Measurements from ENCODE around the gene LRRC59. TPM values are rescaled to one million over a fixed set of nuclear protein-coding genes. Genes with fewer than 3 reads are reported as not detected.
A peak's percentile ranks its signal among the peaks of the same experiment; 100 is the strongest.
"Not testable (repeated sequence)": the region's sequence is repeated elsewhere in the genome, so short reads cannot be mapped to it uniquely, and the experiment has no call there.

LRRC59 gene
- total and polyA plus RNA-seq, 7 donors: 15.9 to 122 (median 48.0) TPM

GRCh38 chr17:50420419-50421112 is 23.2 kb upstream of the LRRC59 start:
- no peaks in the 10 kb centered on the region for H3K27me3 ChIP-seq (ENCODE audit: insufficient read depth in 3 of 3, low read length in 2 of 3)
- WGBS, 3 donors: 76 to 93% (median 80%) methylated on average over 6 of the region's 6 CpGs
- H3K4me1 ChIP-seq: peaks cover 7% of the 10 kb centered on the region
- TF ChIP-seq CTCF (IDR thresholded peaks at IDR 0.05): no peak
- no peaks in the 10 kb centered on the region for H3K9me3 ChIP-seq
- intact Hi-C loops (cut with DNase I): no loop called here
- no peak overlapping the region for H3K27ac ChIP-seq
- no peak for DNase-seq
- peak in 3 of 4 donors; percentile 28 to 73 (median 33) for ATAC-seq
- no peaks in the 10 kb centered on the region for H3K36me3 ChIP-seq (ENCODE audit: insufficient read depth in 1 of 2, low read depth in 1 of 2)
- no peak overlapping the region for H3K4me3 ChIP-seq

GRCh38 chr17:50419577-50419976 is 22.3 kb upstream of the LRRC59 start:
- H3K4me3 ChIP-seq; H3K36me3 ChIP-seq (ENCODE audit: insufficient read depth in 1 of 2, low read depth in 1 of 2); H3K9me3 ChIP-seq; H3K4me1 ChIP-seq; H3K27ac ChIP-seq; H3K27me3 ChIP-seq (ENCODE audit: insufficient read depth in 3 of 3, low read length in 2 of 3); intact Hi-C loops (cut with DNase I); DNase-seq; ATAC-seq: not testable (repeated sequence)
- WGBS, 3 donors: 77 to 95% (median 82%) methylated on average over 10 of the region's 10 CpGs

- Histone ChIP-seq H3K4me1 (no peaks in the 10 kb centered on the region), H3K9me3 (no peaks in the 10 kb centered on the region), H3K4me3 (no peak overlapping the region), H3K27ac (no peak overlapping the region), H3K36me3 (ENCODE audit: insufficient read depth in 1 of 2, low read depth in 1 of 2) (no peaks in the 10 kb centered on the region), H3K27me3 (ENCODE audit: insufficient read depth in 3 of 3, low read length in 2 of 3) (no peaks in the 10 kb centered on the region)
- intact Hi-C loops (cut with DNase I): no loop called here
- ATAC-seq (no peak), DNase-seq (no peak)
- no peak for TF ChIP-seq CTCF (IDR thresholded peaks at IDR 0.05)
- WGBS, 3 donors: 75 to 83% (median 77%) methylated on average over 3 of the region's 3 CpGs
These were observed 17.5 kb upstream of the LRRC59 start for GRCh38 chr17:50414808-50415207.

- Histone ChIP-seq H3K27ac (no peak overlapping the region), H3K27me3 (ENCODE audit: insufficient read depth in 3 of 3, low read length in 2 of 3) (no peaks in the 10 kb centered on the region), H3K36me3 (ENCODE audit: insufficient read depth in 1 of 2, low read depth in 1 of 2) (no peaks in the 10 kb centered on the region), H3K9me3 (no peaks in the 10 kb centered on the region), H3K4me1 (no peaks in the 10 kb centered on the region), H3K4me3 (no peak overlapping the region)
- ATAC-seq: no peak
- no peak for DNase-seq
- 84 to 90% (median 85%) methylated on average over 4 of the region's 4 CpGs for WGBS, 3 donors
- TF ChIP-seq CTCF (IDR thresholded peaks at IDR 0.05): no peak
- intact Hi-C loops (cut with DNase I): no loop called here
These were observed 14.9 kb upstream of the LRRC59 start for GRCh38 chr17:50412188-50412732.

- H3K36me3 ChIP-seq (ENCODE audit: insufficient read depth in 1 of 2, low read depth in 1 of 2): no peaks in the 10 kb centered on the region
- H3K4me3 ChIP-seq: no peak overlapping the region
- TF ChIP-seq CTCF (IDR thresholded peaks at IDR 0.05): no peak
- no peaks in the 10 kb centered on the region for H3K27me3 ChIP-seq (ENCODE audit: insufficient read depth in 3 of 3, low read length in 2 of 3)
- no peaks in the 10 kb centered on the region for H3K9me3 ChIP-seq
- WGBS, 3 donors: 65 to 81% (median 67%) methylated on average over 4 of the region's 4 CpGs
- DNase-seq (no peak), ATAC-seq (no peak)
- no peaks in the 10 kb centered on the region for H3K4me1 ChIP-seq
- H3K27ac ChIP-seq: no peak overlapping the region
- intact Hi-C loops (cut with DNase I): no loop called here
These were observed 10.6 kb upstream of the LRRC59 start for GRCh38 chr17:50407921-50408320.
